ENCODE data around the gene HAAO. TPM values are rescaled to one million over a fixed set of nuclear protein-coding genes. Genes with fewer than 3 reads are reported as not detected.

The HAAO gene
- total RNA-seq, 4 donors from 2014 or later: 15.7 to 96.9 (median 49.7) TPM

DNA sequence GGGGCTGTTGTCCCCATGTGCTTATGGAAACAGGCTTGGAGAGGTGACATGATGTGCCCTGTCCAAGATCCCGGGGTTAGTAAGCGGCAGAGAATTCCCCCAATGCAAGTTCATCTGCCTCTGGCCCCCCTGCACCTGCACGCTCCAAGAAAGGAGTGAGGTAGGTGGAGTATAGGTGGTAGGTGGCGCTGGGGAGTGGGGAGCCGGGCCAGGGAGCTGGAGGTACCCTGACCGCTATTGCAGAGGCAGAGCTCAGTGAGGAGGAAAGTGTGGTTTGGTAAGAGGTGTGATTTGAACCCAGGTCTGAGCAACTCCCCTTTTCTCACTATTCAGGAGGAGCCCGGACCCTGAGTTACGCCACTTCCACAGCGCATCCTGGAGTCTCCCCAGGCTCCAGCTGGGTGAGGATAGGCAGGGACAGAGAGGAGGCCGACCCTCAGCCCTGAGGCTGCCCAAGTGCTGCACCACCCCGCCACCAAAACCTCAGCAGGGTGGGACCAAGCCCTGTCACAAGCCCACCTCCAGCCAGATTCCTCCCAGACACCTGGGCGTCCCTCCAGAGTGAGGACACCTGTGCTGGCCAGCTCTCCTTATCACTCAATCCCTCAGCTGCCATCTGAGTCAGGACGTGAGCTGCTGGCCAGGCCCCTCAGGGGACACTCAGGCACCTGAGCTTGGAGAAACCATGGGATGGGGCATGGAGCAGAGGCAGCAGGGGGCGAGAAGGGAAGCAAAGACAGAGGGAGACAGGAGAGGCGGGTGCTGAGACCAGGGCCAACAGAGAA, 5.6 kb downstream of the HAAO start:
- H3K36me3 ChIP-seq: peaks cover 0 to 17% (median 0%) of the 10 kb centered on the region in 3 donors

DNA sequence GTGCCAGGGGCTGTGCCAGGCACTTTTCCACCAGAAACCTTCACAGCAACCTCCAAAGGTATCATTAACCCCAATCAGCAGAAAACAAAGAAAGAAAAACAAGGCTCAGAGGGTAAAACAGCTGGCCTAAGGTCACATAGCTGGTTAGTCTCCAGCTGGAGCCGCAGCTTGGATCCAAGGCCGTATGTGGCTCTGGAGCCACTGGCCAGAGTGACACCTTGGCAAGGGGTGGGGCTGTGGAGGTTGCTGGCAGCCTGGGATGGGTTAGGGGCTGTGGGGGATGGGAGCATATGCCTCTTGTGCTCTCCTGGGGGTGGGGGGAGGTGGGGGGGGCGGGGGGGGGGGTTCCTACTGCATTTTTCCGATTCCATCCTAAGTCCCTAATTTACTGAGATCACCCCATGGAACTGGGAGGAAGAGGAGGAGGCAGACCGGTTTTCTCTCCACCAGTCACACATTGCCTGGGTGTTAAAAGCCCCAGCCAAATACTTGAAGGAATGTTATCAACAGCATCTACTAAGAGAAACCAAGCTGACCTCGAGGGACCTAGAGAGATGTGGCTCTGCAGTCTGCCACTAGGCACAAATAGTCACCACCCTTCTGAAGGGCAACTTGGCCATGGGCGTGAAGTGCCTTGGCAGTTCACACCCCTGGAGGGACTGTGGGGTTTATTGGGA, 8.0 kb downstream of the HAAO start:
- no peak overlapping the region for H3K4me3 ChIP-seq
- TF ChIP-seq, protein P1, sequence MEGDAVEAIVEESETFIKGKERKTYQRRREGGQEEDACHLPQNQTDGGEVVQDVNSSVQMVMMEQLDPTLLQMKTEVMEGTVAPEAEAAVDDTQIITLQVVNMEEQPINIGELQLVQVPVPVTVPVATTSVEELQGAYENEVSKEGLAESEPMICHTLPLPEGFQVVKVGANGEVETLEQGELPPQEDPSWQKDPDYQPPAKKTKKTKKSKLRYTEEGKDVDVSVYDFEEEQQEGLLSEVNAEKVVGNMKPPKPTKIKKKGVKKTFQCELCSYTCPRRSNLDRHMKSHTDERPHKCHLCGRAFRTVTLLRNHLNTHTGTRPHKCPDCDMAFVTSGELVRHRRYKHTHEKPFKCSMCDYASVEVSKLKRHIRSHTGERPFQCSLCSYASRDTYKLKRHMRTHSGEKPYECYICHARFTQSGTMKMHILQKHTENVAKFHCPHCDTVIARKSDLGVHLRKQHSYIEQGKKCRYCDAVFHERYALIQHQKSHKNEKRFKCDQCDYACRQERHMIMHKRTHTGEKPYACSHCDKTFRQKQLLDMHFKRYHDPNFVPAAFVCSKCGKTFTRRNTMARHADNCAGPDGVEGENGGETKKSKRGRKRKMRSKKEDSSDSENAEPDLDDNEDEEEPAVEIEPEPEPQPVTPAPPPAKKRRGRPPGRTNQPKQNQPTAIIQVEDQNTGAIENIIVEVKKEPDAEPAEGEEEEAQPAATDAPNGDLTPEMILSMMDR (IDR thresholded peaks at IDR 0.05): no peak
- TF ChIP-seq POLR2A (IDR thresholded peaks at IDR 0.05): no peak
- no peaks in the 10 kb centered on the region for H3K27me3 ChIP-seq
- H3K36me3 ChIP-seq: peaks cover 0 to 17% (median 0%) of the 10 kb centered on the region in 3 donors
- H3K27ac ChIP-seq: no peak overlapping the region
- H3K9me3 ChIP-seq: no peaks in the 10 kb centered on the region
- DNase-seq: peak in 1 of 3 donors; percentile 36
- no peaks in the 10 kb centered on the region for H3K4me1 ChIP-seq

More for the DNA sequence above, 5.6 kb downstream of the HAAO start:
- H3K9me3 ChIP-seq: no peaks in the 10 kb centered on the region
- TF ChIP-seq POLR2A (IDR thresholded peaks at IDR 0.05): no peak
- TF ChIP-seq, protein P1 (IDR thresholded peaks at IDR 0.05): no peak
- no peak overlapping the region for H3K27ac ChIP-seq
- H3K27me3 ChIP-seq: no peaks in the 10 kb centered on the region
- H3K4me1 ChIP-seq: peaks cover 0 to 7% (median 3%) of the 10 kb centered on the region in 4 donors
- no peak overlapping the region for H3K4me3 ChIP-seq
- peak in 1 of 3 donors; percentile 38 for DNase-seq

DNA sequence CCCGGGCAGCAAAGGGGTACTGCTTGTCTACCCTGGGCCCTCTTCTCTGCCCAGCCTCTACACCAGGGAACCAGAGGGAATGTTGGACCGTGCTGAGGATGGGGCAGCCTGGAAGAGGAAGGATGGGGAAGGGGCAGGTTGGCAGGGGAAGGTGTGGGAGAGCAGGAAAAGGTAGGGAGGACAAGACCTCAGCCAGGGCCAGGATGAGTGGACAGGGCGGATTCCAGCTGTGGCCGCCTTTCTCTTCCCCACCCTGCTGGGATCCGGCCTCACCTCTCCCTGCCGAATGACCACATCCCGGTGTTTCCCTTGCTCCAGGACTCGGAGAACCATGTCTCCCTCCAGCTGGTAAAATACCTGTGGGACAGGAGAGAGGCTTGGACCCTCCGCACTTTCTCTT, 8.9 kb downstream of the HAAO start:
- Histone ChIP-seq H3K4me3 (no peak overlapping the region), H3K36me3 (peaks cover 0 to 17% (median 0%) of the 10 kb centered on the region in 3 donors), H3K4me1 (no peaks in the 10 kb centered on the region), H3K27me3 (no peaks in the 10 kb centered on the region), H3K9me3 (no peaks in the 10 kb centered on the region), H3K27ac (no peak overlapping the region)
- TF ChIP-seq, protein P1 (IDR thresholded peaks at IDR 0.05): no peak
- no peak for TF ChIP-seq POLR2A (IDR thresholded peaks at IDR 0.05)
- DNase-seq: peak in 1 of 3 donors; percentile 30

DNA sequence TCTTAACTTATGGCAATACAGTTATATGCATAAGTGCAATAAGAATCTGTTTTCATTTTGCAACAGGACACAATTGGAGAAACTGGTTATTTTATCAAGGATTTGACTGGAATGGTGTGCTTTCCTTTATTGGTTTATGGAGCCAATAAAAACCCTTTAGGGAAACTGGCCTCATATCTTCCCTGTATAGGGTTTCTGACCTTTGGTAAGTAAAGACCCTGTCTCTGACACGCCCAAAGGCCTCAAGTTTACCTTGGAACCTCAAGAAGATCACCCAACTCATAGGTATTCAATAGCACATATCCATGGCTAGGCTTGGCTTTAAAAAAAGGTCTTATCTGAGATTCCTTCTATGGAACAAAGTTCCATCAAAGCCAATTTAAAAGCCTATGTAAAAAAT, 11.2 kb downstream of the HAAO start:
- Histone ChIP-seq H3K4me3 (no peak overlapping the region), H3K27me3 (no peaks in the 10 kb centered on the region), H3K36me3 (peaks cover 0 to 17% (median 0%) of the 10 kb centered on the region in 3 donors), H3K9me3 (no peaks in the 10 kb centered on the region), H3K4me1 (no peaks in the 10 kb centered on the region), H3K27ac (no peak overlapping the region)
- no peak for TF ChIP-seq POLR2A (IDR thresholded peaks at IDR 0.05)
- TF ChIP-seq, protein P1 (IDR thresholded peaks at IDR 0.05): no peak
- DNase-seq: peak in 1 of 3 donors; percentile 33

DNA sequence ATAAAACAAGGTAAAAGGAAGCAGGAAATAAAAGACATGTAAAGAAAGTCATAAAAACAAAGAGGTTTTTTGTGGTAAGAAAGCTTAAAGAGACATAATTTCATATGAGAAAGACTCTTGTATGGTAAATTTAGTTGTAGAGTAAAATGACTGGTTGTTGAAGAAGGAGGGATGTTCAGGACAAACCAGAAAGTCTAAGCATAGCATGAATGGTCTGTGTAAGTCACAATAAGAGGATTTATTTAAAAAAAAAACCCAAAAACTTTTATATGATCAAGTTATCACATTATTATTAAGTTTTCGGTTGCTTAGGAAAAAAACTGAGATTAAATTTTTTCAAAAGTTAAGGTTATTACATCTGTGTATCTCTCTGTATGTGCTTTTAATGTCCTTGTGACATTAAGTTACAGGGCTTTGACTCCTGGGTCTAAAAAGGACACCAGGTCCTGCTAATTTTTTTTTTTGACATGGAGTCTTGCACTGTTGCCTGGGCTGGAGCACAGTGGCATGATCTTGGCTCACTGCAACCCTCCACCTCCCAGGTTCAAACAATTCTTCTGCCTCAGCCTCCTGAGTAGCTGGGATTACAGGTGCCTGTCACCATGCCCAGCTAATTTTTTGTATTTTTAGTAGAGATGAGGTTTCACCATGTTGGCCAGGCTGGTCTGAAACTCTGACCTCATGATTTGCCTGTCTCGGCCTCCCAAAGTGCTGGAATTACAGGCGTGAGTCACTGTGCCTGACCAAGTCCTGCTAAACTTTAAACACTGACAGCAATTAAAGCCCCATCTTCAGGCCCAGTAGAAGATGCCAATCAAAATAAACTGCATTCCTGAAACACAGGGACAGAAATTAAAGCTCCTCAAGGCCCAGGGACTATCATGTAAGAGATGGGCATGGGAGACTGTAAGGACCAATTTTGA, 14.2 kb downstream of the HAAO start:
- TF ChIP-seq POLR2A (IDR thresholded peaks at IDR 0.05): no peak
- TF ChIP-seq, protein P1 (IDR thresholded peaks at IDR 0.05): no peak
- Histone ChIP-seq H3K36me3 (peaks cover 0 to 12% (median 0%) of the 10 kb centered on the region in 3 donors), H3K9me3 (no peaks in the 10 kb centered on the region), H3K4me1 (no peaks in the 10 kb centered on the region), H3K4me3 (no peak overlapping the region), H3K27me3 (no peaks in the 10 kb centered on the region), H3K27ac (no peak overlapping the region)
- peak in 1 of 3 donors; percentile 34 for DNase-seq

Measured in Peyer's patch (tissue), 4 donors.